OCI-LY3 (cell line): ENCODE measurements around the gene CRYZ.
"Not testable (repeated sequence)": the region's sequence is repeated elsewhere in the genome, so short reads cannot be mapped to it uniquely, and the experiment has no call there.

Experiments used
- EZH2phosphoT487 ChIP-seq: fragments of 200-600 bp; shearing (Covaris generic); IDR thresholded peaks from 2 replicates; pipeline ENCODE4 v1.6.1; 2018; ENCODE audit warnings: antibody characterized with exemption, mixed run types, low read depth
- TF ChIP-seq, protein P1 (sequence below): fragments of 200-600, 300-600 bp; sonication (generic); IDR thresholded peaks from 2 replicates; pipeline ENCODE4 v1.5.1; 2014; ENCODE audit warnings: antibody characterized with exemption, low read length, low read depth

DNA sequence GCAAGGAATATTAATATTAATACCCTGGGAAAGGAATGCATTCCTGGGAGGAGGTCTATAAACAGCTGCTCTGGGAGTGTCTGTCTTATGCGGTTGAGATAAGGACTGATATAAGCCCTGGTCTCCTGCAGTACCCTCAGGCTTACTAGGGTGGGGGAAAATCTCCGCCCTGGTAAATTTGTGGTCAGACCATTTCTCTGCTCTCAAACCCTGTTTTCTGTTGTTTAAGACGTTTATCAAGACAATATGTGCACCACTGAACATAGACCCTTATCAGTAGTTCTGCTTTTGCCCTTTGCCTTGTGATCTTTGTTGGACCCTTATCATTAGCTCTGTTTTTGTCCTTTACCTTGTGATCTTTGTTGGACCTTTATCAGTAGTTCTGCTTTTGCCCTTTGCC is 62.0 kb downstream of the CRYZ start:
- TF ChIP-seq, protein P1, sequence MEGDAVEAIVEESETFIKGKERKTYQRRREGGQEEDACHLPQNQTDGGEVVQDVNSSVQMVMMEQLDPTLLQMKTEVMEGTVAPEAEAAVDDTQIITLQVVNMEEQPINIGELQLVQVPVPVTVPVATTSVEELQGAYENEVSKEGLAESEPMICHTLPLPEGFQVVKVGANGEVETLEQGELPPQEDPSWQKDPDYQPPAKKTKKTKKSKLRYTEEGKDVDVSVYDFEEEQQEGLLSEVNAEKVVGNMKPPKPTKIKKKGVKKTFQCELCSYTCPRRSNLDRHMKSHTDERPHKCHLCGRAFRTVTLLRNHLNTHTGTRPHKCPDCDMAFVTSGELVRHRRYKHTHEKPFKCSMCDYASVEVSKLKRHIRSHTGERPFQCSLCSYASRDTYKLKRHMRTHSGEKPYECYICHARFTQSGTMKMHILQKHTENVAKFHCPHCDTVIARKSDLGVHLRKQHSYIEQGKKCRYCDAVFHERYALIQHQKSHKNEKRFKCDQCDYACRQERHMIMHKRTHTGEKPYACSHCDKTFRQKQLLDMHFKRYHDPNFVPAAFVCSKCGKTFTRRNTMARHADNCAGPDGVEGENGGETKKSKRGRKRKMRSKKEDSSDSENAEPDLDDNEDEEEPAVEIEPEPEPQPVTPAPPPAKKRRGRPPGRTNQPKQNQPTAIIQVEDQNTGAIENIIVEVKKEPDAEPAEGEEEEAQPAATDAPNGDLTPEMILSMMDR: not testable (repeated sequence)
- TF ChIP-seq EZH2phosphoT487: not testable (repeated sequence)
